HEK293T (cell line): ENCODE data around the gene ZNF578.
"Not testable (repeated sequence)": the region's sequence is repeated elsewhere in the genome, so short reads cannot be mapped to it uniquely, and the experiment has no call there.

Experiments used
- CTCF ChIA-PET: fragments of 350-600 bp; formaldehyde crosslinking; extraction: SDS; loops from one replicate; lab custom pipeline; 2021; ENCODE audit warnings: antibody characterized with exemption, inconsistent platforms; lab: Yijun Ruan, JAX
- POLR2A ChIA-PET: fragments of 350-600 bp; formaldehyde crosslinking; extraction: SDS; loops from one replicate; lab custom pipeline; 2020; ENCODE audit warnings: antibody characterized with exemption, inconsistent platforms; lab: Yijun Ruan, JAX
- DNase-seq: peaks from one replicate; pipeline ENCODE4 v3.0.0; 2012; ENCODE audit warnings: mixed read lengths; ENCODE audit errors: extremely low spot score
- ARNT ChIP-seq: fragments of 450-650 bp; IDR thresholded peaks from 2 replicates; pipeline ENCODE4 v1.6.1; 2017; ENCODE audit warnings: mild to moderate bottlenecking
- BHLHE40 ChIP-seq: fragments of 450-650 bp; IDR thresholded peaks from 2 replicates; pipeline ENCODE4 v1.6.1; 2016; ENCODE audit warnings: mild to moderate bottlenecking, moderate library complexity, borderline replicate concordance
- CTBP1 ChIP-seq: fragments of 450-650 bp; IDR thresholded peaks from 2 replicates; pipeline ENCODE4 v1.6.1; 2016; ENCODE audit warnings: borderline replicate concordance
- ELF4 ChIP-seq: fragments of 450-650 bp; IDR thresholded peaks from 2 replicates; pipeline ENCODE4 v1.6.1; 2017; ENCODE audit warnings: antibody characterized with exemption
- FOXA1 ChIP-seq: fragments of 450-650 bp; IDR thresholded peaks from 2 replicates; pipeline ENCODE4 v1.6.1; 2016; ENCODE audit warnings: mild to moderate bottlenecking
- FOXK2 ChIP-seq: fragments of 450-650 bp; IDR thresholded peaks from 2 replicates; pipeline ENCODE4 v1.6.1; 2016; ENCODE audit warnings: mild to moderate bottlenecking
- FOXM1 ChIP-seq: fragments of 450-650 bp; IDR thresholded peaks from 2 replicates; pipeline ENCODE4 v1.6.1; 2017; ENCODE audit warnings: mild to moderate bottlenecking, borderline replicate concordance
- HDGF ChIP-seq: fragments of 450-650 bp; IDR thresholded peaks from 2 replicates; pipeline ENCODE4 v1.6.1; 2017; ENCODE audit warnings: antibody characterized with exemption, borderline replicate concordance
- L3MBTL2 ChIP-seq: fragments of 450-650 bp; conservative IDR thresholded peaks from 2 replicates; pipeline ENCODE4 v1.6.1; 2016; ENCODE audit warnings: mild to moderate bottlenecking
- LEF1 ChIP-seq: fragments of 450-650 bp; IDR thresholded peaks from 2 replicates; pipeline ENCODE4 v1.6.1; 2017; ENCODE audit warnings: mild to moderate bottlenecking, borderline replicate concordance
- NFRKB ChIP-seq: fragments of 450-650 bp; IDR thresholded peaks from 2 replicates; pipeline ENCODE4 v1.6.1; 2016; ENCODE audit warnings: mild to moderate bottlenecking, moderate library complexity
- PKNOX1 ChIP-seq: fragments of 450-650 bp; IDR thresholded peaks from 2 replicates; pipeline ENCODE4 v1.6.1; 2016
- SP1 ChIP-seq: fragments of 450-650 bp; IDR thresholded peaks from 2 replicates; pipeline ENCODE4 v1.6.1; 2017
- SUZ12 ChIP-seq: fragments of 450-650 bp; IDR thresholded peaks from 2 replicates; pipeline ENCODE4 v1.6.1; 2016; ENCODE audit warnings: mild to moderate bottlenecking
- TARDBP ChIP-seq: fragments of 450-650 bp; IDR thresholded peaks from 2 replicates; pipeline ENCODE4 v1.6.1; 2016
- ZNF384 ChIP-seq: fragments of 450-650 bp; IDR thresholded peaks from 2 replicates; pipeline ENCODE4 v1.6.1; 2016

ZNF578 gene

GRCh38 chr19:52532480-52532879 is 79.1 kb downstream of the ZNF578 start:
- TF ChIP-seq L3MBTL2 (no peak), SP1 (no peak), SUZ12 (no peak), ELF4 (no peak), HDGF (no peak), ZNF384 (no peak), FOXA1 (no peak), LEF1 (no peak), PKNOX1 (no peak), FOXK2 (no peak), BHLHE40 (no peak), TARDBP (no peak), ARNT (no peak), CTBP1 (no peak), FOXM1 (no peak)
- POLR2A ChIA-PET: no interaction called here
- DNase-seq: no peak
- CTCF ChIA-PET: no interaction called here

- no peak for DNase-seq
- POLR2A ChIA-PET: no interaction called here
- CTCF ChIA-PET: no interaction called here
- TF ChIP-seq SUZ12: no peak
- no peak for TF ChIP-seq PKNOX1
- no peak for TF ChIP-seq CTBP1
- TF ChIP-seq NFRKB: no peak
- no peak for TF ChIP-seq HDGF
- no peak for TF ChIP-seq SP1
- no peak for TF ChIP-seq TARDBP
- no peak for TF ChIP-seq ARNT
- no peak for TF ChIP-seq FOXM1
- TF ChIP-seq FOXA1: no peak
- TF ChIP-seq ZNF384: no peak
- no peak for TF ChIP-seq LEF1
- no peak for TF ChIP-seq BHLHE40
- TF ChIP-seq FOXK2: no peak
- TF ChIP-seq L3MBTL2: no peak
- no peak for TF ChIP-seq ELF4
Measured at GRCh38 chr19:52533901-52534300, 80.5 kb downstream of the ZNF578 start.

DNA sequence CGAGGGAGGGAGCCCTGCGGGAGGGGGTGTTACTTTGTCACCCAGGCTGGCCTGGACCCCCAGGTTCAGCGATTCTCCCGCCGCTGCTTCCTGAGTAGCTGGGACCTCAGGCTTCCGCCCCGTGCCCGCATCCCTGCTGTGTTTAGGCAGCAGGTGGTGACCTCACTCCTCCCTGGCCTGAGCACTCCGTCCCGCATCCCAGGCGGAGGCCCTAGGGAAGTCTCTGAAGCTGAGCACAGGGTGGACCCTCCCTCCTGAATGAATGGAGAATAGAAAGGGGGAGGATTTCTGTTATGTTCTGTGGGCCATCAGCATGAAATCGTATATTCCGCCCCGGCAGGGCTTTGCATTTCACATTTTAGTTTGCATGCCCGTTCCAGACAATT is 82.0 kb downstream of the ZNF578 start:
- CTCF ChIA-PET, DNase-seq, POLR2A ChIA-PET: not testable (repeated sequence)

DNA sequence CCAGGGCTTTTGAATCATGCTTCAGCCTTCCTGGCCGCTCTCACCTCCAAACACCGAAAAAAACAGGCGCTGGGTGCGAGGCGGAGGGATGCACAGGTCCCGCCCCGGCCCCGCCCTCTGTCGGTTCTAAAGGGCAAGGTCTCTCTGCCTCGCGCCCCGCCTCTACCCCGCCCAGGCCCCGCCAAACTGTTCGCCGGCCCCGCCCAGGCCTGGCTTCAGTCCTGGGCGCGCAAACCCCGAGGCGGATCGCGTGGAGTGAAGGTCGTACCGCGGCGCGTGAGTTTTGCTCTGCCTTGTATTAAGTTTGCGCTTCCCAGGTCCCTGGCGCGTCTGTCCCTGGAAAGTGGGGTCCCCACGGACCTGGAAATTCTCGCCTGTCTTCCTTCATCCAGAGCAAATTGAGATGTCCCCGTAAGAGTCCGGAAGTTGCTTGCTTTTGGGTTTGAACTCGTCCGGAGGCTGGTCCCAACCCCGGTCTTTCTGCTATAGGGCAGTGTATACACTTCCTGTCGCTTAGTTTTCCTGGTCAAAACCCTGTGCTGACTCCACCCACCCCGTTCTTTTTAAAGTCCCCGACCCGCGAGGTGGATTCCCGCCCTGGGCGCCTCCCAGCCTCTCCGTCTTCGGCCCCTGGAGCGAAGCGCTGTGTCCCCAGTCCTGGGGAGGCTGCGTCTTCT is 82.6 kb downstream of the ZNF578 start:
- DNase-seq: no peak
- POLR2A ChIA-PET: no interaction called here
- no peak for TF ChIP-seq HDGF
- no peak for TF ChIP-seq PKNOX1
- TF ChIP-seq BHLHE40: no peak
- no peak for TF ChIP-seq ELF4
- no peak for TF ChIP-seq FOXK2
- no peak for TF ChIP-seq L3MBTL2
- TF ChIP-seq CTBP1: no peak
- CTCF ChIA-PET: no interaction called here

GRCh38 chr19:52536448-52536800 is 83.1 kb downstream of the ZNF578 start:
- TF ChIP-seq FOXM1 (no peak), CTBP1 (no peak), ELF4 (no peak), BHLHE40 (no peak), NFRKB (no peak), SUZ12 (no peak), L3MBTL2 (no peak), LEF1 (no peak), ZNF384 (no peak), TARDBP (no peak)
- CTCF ChIA-PET: no interaction called here
- POLR2A ChIA-PET: no interaction called here
- DNase-seq: no peak

DNA sequence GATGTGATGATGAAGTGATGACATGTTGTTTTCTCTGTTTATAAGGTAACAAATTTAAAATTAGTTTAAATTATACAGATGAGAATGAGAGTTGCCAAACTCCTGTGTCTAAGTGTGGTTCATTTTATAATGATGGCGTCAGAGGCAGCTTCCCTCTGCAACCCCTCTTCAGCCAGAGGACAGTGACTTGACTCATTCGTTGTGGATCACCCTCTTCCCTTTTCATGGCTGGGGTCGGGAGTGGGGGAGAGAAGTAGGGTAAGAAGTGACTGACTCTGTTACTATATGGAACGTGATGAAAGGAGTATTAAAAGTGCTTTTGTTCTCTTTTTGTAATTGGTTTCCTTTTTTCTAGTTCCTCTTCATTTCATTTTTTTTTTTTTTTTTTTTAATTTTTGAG is 85.5 kb downstream of the ZNF578 start:
- POLR2A ChIA-PET, CTCF ChIA-PET, DNase-seq: not testable (repeated sequence)

GRCh38 chr19:52541176-52541575 is 87.8 kb downstream of the ZNF578 start:
- POLR2A ChIA-PET, CTCF ChIA-PET, DNase-seq: not testable (repeated sequence)

DNA sequence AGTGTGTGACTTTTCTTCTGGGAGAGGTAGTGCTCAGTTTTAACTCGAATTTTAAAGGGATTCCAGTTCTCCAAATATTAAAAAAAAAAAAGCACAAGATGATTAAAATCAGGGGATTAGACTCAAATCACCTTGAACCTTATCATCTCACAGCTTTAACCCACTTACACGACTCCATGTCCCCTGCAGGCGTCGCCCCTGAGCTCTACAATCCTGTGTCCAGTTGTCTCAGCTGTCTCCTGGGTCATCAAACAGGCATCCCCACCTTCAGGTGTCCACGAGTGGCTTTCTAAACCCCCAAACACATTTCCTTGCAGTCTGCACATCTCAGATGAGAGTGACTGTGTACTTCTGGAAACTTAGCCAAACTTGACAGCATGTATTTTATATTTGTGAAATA is 88.3 kb downstream of the ZNF578 start:
- no peak for DNase-seq
- CTCF ChIA-PET: no interaction called here
- POLR2A ChIA-PET: no interaction called here
- TF ChIP-seq ELF4 (no peak), FOXM1 (no peak), HDGF (no peak), PKNOX1 (no peak), CTBP1 (no peak), TARDBP (no peak), BHLHE40 (no peak), SUZ12 (no peak), L3MBTL2 (no peak), NFRKB (no peak), ZNF384 (no peak), ARNT (no peak), FOXK2 (no peak)

- CTCF ChIA-PET, POLR2A ChIA-PET: not testable (repeated sequence)
Measured at GRCh38 chr19:52542541-52542940, 89.2 kb downstream of the ZNF578 start.

More at GRCh38 chr19:52542541-52542940, 89.2 kb downstream of the ZNF578 start:
- DNase-seq: not testable (repeated sequence)
